ENCODE data around the gene SPTBN5. TPM values are rescaled to one million over a fixed set of nuclear protein-coding genes. Genes with fewer than 3 reads are reported as not detected.

The SPTBN5 gene
- polyA plus RNA-seq, 1 donor from 2014 or later = 0.01 TPM

- no peaks in the 10 kb centered on the region for H3K79me2 ChIP-seq (replicated peaks; ENCODE audit: insufficient read depth, low read length)
- H2AFZ ChIP-seq (ENCODE audit: low read depth, low read length) = no peak overlapping the region
- H3K9me2 ChIP-seq (ENCODE audit: insufficient read depth, low read length) = no peaks in the 10 kb centered on the region
- H3K36me3 ChIP-seq (ENCODE audit: insufficient read depth, low read length) = no peaks in the 10 kb centered on the region
- H3F3A ChIP-seq (ENCODE audit: insufficient read depth, low read length, poor library complexity, severe bottlenecking) = no peaks in the 10 kb centered on the region
- no peak overlapping the region for H3K9ac ChIP-seq (ENCODE audit: low read length)
- TF ChIP-seq SMC3 (conservative IDR thresholded peaks at IDR 0.05; ENCODE audit: poor library complexity) = no peak
- no peak for TF ChIP-seq EP300 (conservative IDR thresholded peaks at IDR 0.05; ENCODE audit: poor library complexity, severe bottlenecking)
- TF ChIP-seq POLR2AphosphoS5 (IDR thresholded peaks at IDR 0.05) = no peak
- no peak for TF ChIP-seq MXI1 (conservative IDR thresholded peaks at IDR 0.05; ENCODE audit: poor library complexity, severe bottlenecking)
- no peak for TF ChIP-seq TAF1 (IDR thresholded peaks at IDR 0.05; ENCODE audit: low read depth)
- no peak for TF ChIP-seq REST (IDR thresholded peaks at IDR 0.05; ENCODE audit: borderline replicate concordance)
- TF ChIP-seq CTCF (IDR thresholded peaks at IDR 0.05; ENCODE audit: poor library complexity, severe bottlenecking) = no peak
- no peak for TF ChIP-seq EZH2 (IDR thresholded peaks at IDR 0.05; ENCODE audit: borderline replicate concordance, insufficient read depth, low read length, poor library complexity, severe bottlenecking)
- no peak for TF ChIP-seq RAD21 (conservative IDR thresholded peaks at IDR 0.05)
- H3K27me3 ChIP-seq (ENCODE audit: insufficient read depth, low read depth, low read length) = peaks cover 10% of the 10 kb centered on the region
- H3K4me3 ChIP-seq (ENCODE audit: low read length) = no peak overlapping the region
- H4K20me1 ChIP-seq (ENCODE audit: insufficient read depth) = no peaks in the 10 kb centered on the region
- H3K27ac ChIP-seq (ENCODE audit: low read length) = no peak overlapping the region
- H3K9me3 ChIP-seq (ENCODE audit: low read length) = no peaks in the 10 kb centered on the region
- no peak overlapping the region for H3K4me2 ChIP-seq (ENCODE audit: low read length)
Observed at GRCh38 chr15:41887161-41887560, 6.7 kb downstream of the SPTBN5 start.

- peaks cover 12% of the 10 kb centered on the region for H3K27me3 ChIP-seq (ENCODE audit: insufficient read depth, low read depth, low read length)
- H3K79me2 ChIP-seq (replicated peaks; ENCODE audit: insufficient read depth, low read length) = no peaks in the 10 kb centered on the region
- H3F3A ChIP-seq (ENCODE audit: insufficient read depth, low read length, poor library complexity, severe bottlenecking) = no peaks in the 10 kb centered on the region
- H3K36me3 ChIP-seq (ENCODE audit: insufficient read depth, low read length) = no peaks in the 10 kb centered on the region
- no peak overlapping the region for H3K4me2 ChIP-seq (ENCODE audit: low read length)
- H3K9ac ChIP-seq (ENCODE audit: low read length) = no peak overlapping the region
- H2AFZ ChIP-seq (ENCODE audit: low read depth, low read length) = no peak overlapping the region
- no peak overlapping the region for H3K27ac ChIP-seq (ENCODE audit: low read length)
- no peaks in the 10 kb centered on the region for H3K9me3 ChIP-seq (ENCODE audit: low read length)
- TF ChIP-seq POLR2AphosphoS5 (IDR thresholded peaks at IDR 0.05) = no peak
- no peak for TF ChIP-seq CTCF (IDR thresholded peaks at IDR 0.05; ENCODE audit: poor library complexity, severe bottlenecking)
- no peak for TF ChIP-seq EZH2 (IDR thresholded peaks at IDR 0.05; ENCODE audit: borderline replicate concordance, insufficient read depth, low read length, poor library complexity, severe bottlenecking)
- no peak for TF ChIP-seq RAD21 (conservative IDR thresholded peaks at IDR 0.05)
- H3K9me2 ChIP-seq (ENCODE audit: insufficient read depth, low read length) = no peaks in the 10 kb centered on the region
- H4K20me1 ChIP-seq (ENCODE audit: insufficient read depth) = no peaks in the 10 kb centered on the region
- H3K4me3 ChIP-seq (ENCODE audit: low read length) = no peak overlapping the region
Observed at GRCh38 chr15:41886741-41887140, 7.1 kb downstream of the SPTBN5 start.
